Fibroblast of lung (primary cell): ENCODE results near the gene FHOD3. TPM values are rescaled to one million over a fixed set of nuclear protein-coding genes. Genes with fewer than 3 reads are reported as not detected.

Experiments used
- DNase-seq, 2 donors: peaks; one replicate each; pipeline versions ENCODE4 v3.0.0 to v3.0.0-alpha.2; 2010; ENCODE audit warnings: low read depth in 2 of 2
- H2AFZ ChIP-seq: 2 replicates; pipeline ENCODE4 v1.5.1; 2012; ENCODE audit warnings: low read length, control low read depth, inconsistent platforms
- H3K27ac ChIP-seq: 2 replicates; pipeline ENCODE4 v1.5.1; 2011; ENCODE audit warnings: low read length, control low read depth; ENCODE audit not compliant: insufficient read depth
- H3K27me3 ChIP-seq: 2 replicates; pipeline ENCODE4 v1.5.1; 2011; ENCODE audit warnings: mild to moderate bottlenecking, low read length; ENCODE audit not compliant: control insufficient read depth, insufficient read depth
- H3K36me3 ChIP-seq: 2 replicates; pipeline ENCODE4 v1.5.1; 2011; ENCODE audit warnings: low read length; ENCODE audit not compliant: control insufficient read depth, insufficient read depth
- H3K4me1 ChIP-seq: 2 replicates; pipeline ENCODE4 v1.5.1; 2011; ENCODE audit warnings: low read length; ENCODE audit not compliant: control insufficient read depth, insufficient read depth; ENCODE audit errors: extremely low read depth
- H3K4me2 ChIP-seq: 2 replicates; pipeline ENCODE4 v1.5.1; 2011; ENCODE audit warnings: low read length, control low read depth; ENCODE audit not compliant: insufficient read depth; ENCODE audit errors: extremely low read depth
- H3K4me3 ChIP-seq, 4 experiments: fragments of 200-600 bp in 1 of 4; sonication (generic) in 1 of 4; replicated peaks in 1 of 4; 2 replicates each; pipeline ENCODE4 v1.5.1; 2011 to 2016; ENCODE audit warnings: low read length in 4 of 4, low read depth in 3 of 4, mild to moderate bottlenecking in 3 of 4, control low read depth in 2 of 4, inconsistent platforms in 1 of 4, mixed read lengths in 1 of 4; ENCODE audit not compliant: insufficient read depth in 1 of 4; ENCODE audit errors: control extremely low read depth in 1 of 4
- H3K79me2 ChIP-seq: 2 replicates; pipeline ENCODE4 v1.5.1; 2012; ENCODE audit warnings: mild to moderate bottlenecking, low read length, inconsistent platforms; ENCODE audit not compliant: control insufficient read depth, insufficient read depth
- H3K9ac ChIP-seq: 2 replicates; pipeline ENCODE4 v1.5.1; 2011; ENCODE audit warnings: mild to moderate bottlenecking, low read length, control low read depth; ENCODE audit not compliant: insufficient read depth
- H3K9me3 ChIP-seq: 2 replicates; pipeline ENCODE4 v1.5.1; 2012; ENCODE audit warnings: low read depth, low read length; ENCODE audit not compliant: control insufficient read depth, insufficient read depth
- H4K20me1 ChIP-seq: 2 replicates; pipeline ENCODE4 v1.5.1; 2011; ENCODE audit warnings: low read length; ENCODE audit not compliant: control insufficient read depth, insufficient read depth; ENCODE audit errors: extremely low read depth
- EZH2 ChIP-seq: IDR thresholded peaks from 2 replicates; pipeline ENCODE4 v1.5.1; 2012; ENCODE audit warnings: low read length, control low read depth, mild to moderate bottlenecking; ENCODE audit errors: missing control alignments
- polyA plus RNA-seq, 2 donors: library from polyadenylated mRNA; depleted of rRNA in 1 of 2; stranded (reverse) in 1 of 2; unstranded in 1 of 2; fragments of >200 nt; gene quantifications; 2 replicates each; pipeline ENCODE4 v1.2.1, GENCODE V29; 2011 to 2012; ENCODE audit warnings: missing spikeins in 1 of 2
- total RNA-seq: library from RNA; depleted of rRNA; stranded (reverse); fragments of >200 nt; gene quantifications from 2 replicates; pipeline ENCODE4 v1.2.1, GENCODE V29; 2014
- TF ChIP-seq, protein P1 (sequence below), 2 donors: IDR thresholded peaks in 1 of 2; conservative IDR thresholded peaks in 1 of 2; 1 replicate in 1 of 2; 2 replicates in 1 of 2; pipeline ENCODE4 v1.5.1; 2011 to 2012; ENCODE audit warnings: low read length in 2 of 2, control low read depth in 1 of 2, inconsistent platforms in 1 of 2, low read depth in 1 of 2, mild to moderate bottlenecking in 1 of 2

Gene FHOD3
- total and polyA plus RNA-seq, 2 donors (not counting 1 experiment from before 2014, with no cell fraction given), result 16.1 to 28.2 TPM

GRCh38 chr18:36312806-36313395 is 15.4 kb downstream of the FHOD3 start:
- TF ChIP-seq EZH2, result no peak
- TF ChIP-seq, protein P1, sequence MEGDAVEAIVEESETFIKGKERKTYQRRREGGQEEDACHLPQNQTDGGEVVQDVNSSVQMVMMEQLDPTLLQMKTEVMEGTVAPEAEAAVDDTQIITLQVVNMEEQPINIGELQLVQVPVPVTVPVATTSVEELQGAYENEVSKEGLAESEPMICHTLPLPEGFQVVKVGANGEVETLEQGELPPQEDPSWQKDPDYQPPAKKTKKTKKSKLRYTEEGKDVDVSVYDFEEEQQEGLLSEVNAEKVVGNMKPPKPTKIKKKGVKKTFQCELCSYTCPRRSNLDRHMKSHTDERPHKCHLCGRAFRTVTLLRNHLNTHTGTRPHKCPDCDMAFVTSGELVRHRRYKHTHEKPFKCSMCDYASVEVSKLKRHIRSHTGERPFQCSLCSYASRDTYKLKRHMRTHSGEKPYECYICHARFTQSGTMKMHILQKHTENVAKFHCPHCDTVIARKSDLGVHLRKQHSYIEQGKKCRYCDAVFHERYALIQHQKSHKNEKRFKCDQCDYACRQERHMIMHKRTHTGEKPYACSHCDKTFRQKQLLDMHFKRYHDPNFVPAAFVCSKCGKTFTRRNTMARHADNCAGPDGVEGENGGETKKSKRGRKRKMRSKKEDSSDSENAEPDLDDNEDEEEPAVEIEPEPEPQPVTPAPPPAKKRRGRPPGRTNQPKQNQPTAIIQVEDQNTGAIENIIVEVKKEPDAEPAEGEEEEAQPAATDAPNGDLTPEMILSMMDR (conservative IDR thresholded peaks at IDR 0.05 in 1 of 2, IDR thresholded peaks at IDR 0.05 in 1 of 2; ENCODE audit: low read depth in 1 of 2, low read length in 2 of 2), result no peak
- Histone ChIP-seq H3K79me2 (no peaks in the 10 kb centered on the region), H3K9me3 (no peaks in the 10 kb centered on the region)

GRCh38 chr18:36314098-36314497 is 16.6 kb downstream of the FHOD3 start:
- no peaks in the 10 kb centered on the region for H3K79me2 ChIP-seq
- H4K20me1 ChIP-seq, result no peaks in the 10 kb centered on the region
- H2AFZ ChIP-seq, result no peak overlapping the region
- no peaks in the 10 kb centered on the region for H3K9me3 ChIP-seq
- H3K9ac ChIP-seq, result no peak overlapping the region
- no peak overlapping the region for H3K27ac ChIP-seq
- peak; percentile 31 to 49 for DNase-seq
- no peak overlapping the region for H3K4me3 ChIP-seq
- TF ChIP-seq, protein P1 (conservative IDR thresholded peaks at IDR 0.05 in 1 of 2, IDR thresholded peaks at IDR 0.05 in 1 of 2; ENCODE audit: low read depth in 1 of 2, low read length in 2 of 2), result no peak
- TF ChIP-seq EZH2, result no peak
- no peaks in the 10 kb centered on the region for H3K36me3 ChIP-seq
- H3K4me2 ChIP-seq, result no peak overlapping the region
- H3K4me1 ChIP-seq, result peaks cover 6% of the 10 kb centered on the region
- no peaks in the 10 kb centered on the region for H3K27me3 ChIP-seq

More at GRCh38 chr18:36312806-36313395, 15.4 kb downstream of the FHOD3 start:
- no peak overlapping the region for H3K27ac ChIP-seq
- no peaks in the 10 kb centered on the region for H4K20me1 ChIP-seq
- no peak overlapping the region for H3K4me3 ChIP-seq
- no peak overlapping the region for H2AFZ ChIP-seq
- DNase-seq, result peak in 1 of 2 donors; percentile 72
- peaks cover 9% of the 10 kb centered on the region for H3K4me1 ChIP-seq
- no peaks in the 10 kb centered on the region for H3K27me3 ChIP-seq
- no peak overlapping the region for H3K4me2 ChIP-seq
- H3K9ac ChIP-seq, result no peak overlapping the region
- H3K36me3 ChIP-seq, result no peaks in the 10 kb centered on the region

- H2AFZ ChIP-seq, result no peak overlapping the region
- no peak overlapping the region for H3K4me2 ChIP-seq
- no peaks in the 10 kb centered on the region for H4K20me1 ChIP-seq
- H3K4me3 ChIP-seq, result no peak overlapping the region
- TF ChIP-seq EZH2, result no peak
- TF ChIP-seq, protein P1 (conservative IDR thresholded peaks at IDR 0.05 in 1 of 2, IDR thresholded peaks at IDR 0.05 in 1 of 2; ENCODE audit: low read depth in 1 of 2, low read length in 2 of 2), result no peak
- H3K4me1 ChIP-seq, result peaks cover 2% of the 10 kb centered on the region
- no peak overlapping the region for H3K27ac ChIP-seq
- no peak overlapping the region for H3K9ac ChIP-seq
- no peaks in the 10 kb centered on the region for H3K27me3 ChIP-seq
- no peaks in the 10 kb centered on the region for H3K79me2 ChIP-seq
- H3K9me3 ChIP-seq, result no peaks in the 10 kb centered on the region
- DNase-seq, result peak; percentile 25 to 95
- H3K36me3 ChIP-seq, result no peaks in the 10 kb centered on the region
These were observed 17.2 kb downstream of the FHOD3 start for GRCh38 chr18:36314754-36315153.
